ENCODE data around the gene PICALM. TPM values are rescaled to one million over a fixed set of nuclear protein-coding genes. Genes with fewer than 3 reads are reported as not detected.

Gene PICALM
- total RNA-seq, 2 donors from 2014 or later = 116 to 162 TPM

DNA sequence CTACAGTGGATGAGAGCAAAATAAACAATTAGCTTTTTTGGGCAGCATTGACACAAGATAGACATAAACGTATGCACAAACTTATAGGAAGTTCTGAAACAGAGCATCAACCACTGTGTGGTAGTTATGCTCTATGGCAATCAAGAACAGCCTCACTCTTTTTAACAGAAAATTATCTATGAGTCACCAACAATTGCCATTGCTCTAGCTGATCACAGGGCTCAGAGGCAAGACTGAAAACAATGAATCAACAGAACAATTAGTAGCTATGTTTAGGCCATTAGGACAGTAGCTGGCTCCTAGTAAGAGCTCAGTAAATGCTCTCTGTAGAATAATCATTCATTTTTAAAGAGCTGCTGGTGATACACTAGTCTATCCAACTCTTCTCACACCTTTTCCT is 34.9 kb upstream of the PICALM start:
- intact Hi-C loops (cut with DNase I) = no loop called here
- TF ChIP-seq, protein P1, sequence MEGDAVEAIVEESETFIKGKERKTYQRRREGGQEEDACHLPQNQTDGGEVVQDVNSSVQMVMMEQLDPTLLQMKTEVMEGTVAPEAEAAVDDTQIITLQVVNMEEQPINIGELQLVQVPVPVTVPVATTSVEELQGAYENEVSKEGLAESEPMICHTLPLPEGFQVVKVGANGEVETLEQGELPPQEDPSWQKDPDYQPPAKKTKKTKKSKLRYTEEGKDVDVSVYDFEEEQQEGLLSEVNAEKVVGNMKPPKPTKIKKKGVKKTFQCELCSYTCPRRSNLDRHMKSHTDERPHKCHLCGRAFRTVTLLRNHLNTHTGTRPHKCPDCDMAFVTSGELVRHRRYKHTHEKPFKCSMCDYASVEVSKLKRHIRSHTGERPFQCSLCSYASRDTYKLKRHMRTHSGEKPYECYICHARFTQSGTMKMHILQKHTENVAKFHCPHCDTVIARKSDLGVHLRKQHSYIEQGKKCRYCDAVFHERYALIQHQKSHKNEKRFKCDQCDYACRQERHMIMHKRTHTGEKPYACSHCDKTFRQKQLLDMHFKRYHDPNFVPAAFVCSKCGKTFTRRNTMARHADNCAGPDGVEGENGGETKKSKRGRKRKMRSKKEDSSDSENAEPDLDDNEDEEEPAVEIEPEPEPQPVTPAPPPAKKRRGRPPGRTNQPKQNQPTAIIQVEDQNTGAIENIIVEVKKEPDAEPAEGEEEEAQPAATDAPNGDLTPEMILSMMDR (IDR thresholded peaks at IDR 0.05) = no peak
- DNase-seq = no peak
- no peak overlapping the region for H3K4me3 ChIP-seq
- H3K4me1 ChIP-seq = no peaks in the 10 kb centered on the region
- H3K27me3 ChIP-seq = no peaks in the 10 kb centered on the region
- no peaks in the 10 kb centered on the region for H3K36me3 ChIP-seq
- no peak overlapping the region for H3K27ac ChIP-seq
- H3K9me3 ChIP-seq = no peaks in the 10 kb centered on the region
- H3K9ac ChIP-seq (ENCODE audit: low read depth in 2 of 2, low read length in 2 of 2) = no peak overlapping the region

DNA sequence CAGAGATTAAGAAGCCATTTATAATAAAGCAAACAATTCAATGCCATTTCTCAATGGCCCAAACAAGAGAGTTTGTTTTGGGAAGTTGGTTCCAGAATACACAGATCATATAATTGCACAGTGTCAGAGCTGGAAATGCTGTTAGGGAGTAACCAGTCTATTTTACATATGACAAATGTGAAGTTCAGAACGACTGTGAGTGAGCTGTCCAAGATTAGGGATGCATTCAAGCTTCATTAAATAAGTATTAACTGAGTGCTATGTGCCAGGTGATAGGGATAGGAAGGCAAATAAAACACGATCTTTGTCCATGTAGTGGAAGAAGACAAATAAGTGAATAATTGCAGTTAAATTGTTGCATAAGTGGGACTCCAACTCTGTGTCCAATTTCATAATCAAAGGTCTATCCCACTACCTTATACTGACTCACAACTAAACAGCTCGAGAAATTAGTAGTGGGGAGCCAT is 33.1 kb upstream of the PICALM start:
- no peak for DNase-seq
- Histone ChIP-seq H3K9ac (ENCODE audit: low read depth in 2 of 2, low read length in 2 of 2) (no peak overlapping the region), H3K4me3 (no peak overlapping the region), H3K27me3 (no peaks in the 10 kb centered on the region), H3K9me3 (no peaks in the 10 kb centered on the region), H3K4me1 (no peaks in the 10 kb centered on the region), H3K36me3 (no peaks in the 10 kb centered on the region), H3K27ac (no peak overlapping the region)
- intact Hi-C loops (cut with DNase I) = no loop called here
- TF ChIP-seq, protein P1 (IDR thresholded peaks at IDR 0.05) = no peak

DNA sequence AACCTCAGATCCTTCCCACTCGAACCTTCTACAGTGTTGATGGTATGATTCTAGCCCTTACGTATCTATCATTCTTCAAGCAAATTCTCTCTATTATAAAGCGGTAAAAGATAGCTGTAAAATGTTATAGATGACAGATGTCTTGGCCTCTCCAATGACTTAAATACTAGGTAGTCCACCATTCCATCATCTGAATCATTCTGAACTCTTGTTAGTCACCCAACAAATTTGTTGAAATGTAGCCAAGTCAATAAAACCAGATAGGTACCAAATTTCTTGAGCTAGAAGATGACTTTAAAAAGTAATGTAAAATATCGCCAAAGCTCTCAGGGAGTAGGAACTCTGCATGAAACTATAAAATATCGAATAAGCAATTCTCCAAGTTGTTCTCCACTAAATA is 32.6 kb upstream of the PICALM start:
- Histone ChIP-seq H3K4me1 (no peaks in the 10 kb centered on the region), H3K36me3 (no peaks in the 10 kb centered on the region), H3K4me3 (no peak overlapping the region), H3K9ac (ENCODE audit: low read depth in 2 of 2, low read length in 2 of 2) (no peak overlapping the region), H3K9me3 (no peaks in the 10 kb centered on the region), H3K27me3 (no peaks in the 10 kb centered on the region), H3K27ac (no peak overlapping the region)
- TF ChIP-seq, protein P1 (IDR thresholded peaks at IDR 0.05) = no peak
- intact Hi-C loops (cut with DNase I) = no loop called here
- no peak for DNase-seq

DNA sequence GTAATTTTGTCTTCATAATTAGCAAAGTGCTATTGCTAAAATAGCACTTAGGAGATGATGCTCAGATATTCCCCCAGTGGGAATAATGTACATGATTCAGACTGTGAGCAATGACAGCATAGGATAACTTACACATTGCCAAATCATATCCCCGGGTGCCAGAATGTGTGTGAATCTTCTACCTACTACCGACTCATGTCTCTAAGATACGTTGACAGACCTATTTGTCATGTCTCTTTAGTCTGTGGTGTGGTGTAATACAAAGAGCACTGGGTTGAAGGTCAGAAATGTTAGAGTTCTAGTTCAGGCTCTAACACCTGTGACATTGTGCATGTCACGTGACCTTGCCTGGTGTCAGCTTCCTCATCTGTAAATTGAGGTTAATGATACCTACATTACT is 31.0 kb upstream of the PICALM start:
- peak; percentile 57 for DNase-seq
- H3K27me3 ChIP-seq = no peaks in the 10 kb centered on the region
- no peak overlapping the region for H3K4me3 ChIP-seq
- intact Hi-C loops (cut with DNase I) = no loop called here
- no peak overlapping the region for H3K9ac ChIP-seq (ENCODE audit: low read depth in 2 of 2, low read length in 2 of 2)
- H3K4me1 ChIP-seq = no peaks in the 10 kb centered on the region
- H3K9me3 ChIP-seq = no peaks in the 10 kb centered on the region
- H3K27ac ChIP-seq = no peak overlapping the region
- TF ChIP-seq, protein P1 (IDR thresholded peaks at IDR 0.05) = no peak
- H3K36me3 ChIP-seq = no peaks in the 10 kb centered on the region

DNA sequence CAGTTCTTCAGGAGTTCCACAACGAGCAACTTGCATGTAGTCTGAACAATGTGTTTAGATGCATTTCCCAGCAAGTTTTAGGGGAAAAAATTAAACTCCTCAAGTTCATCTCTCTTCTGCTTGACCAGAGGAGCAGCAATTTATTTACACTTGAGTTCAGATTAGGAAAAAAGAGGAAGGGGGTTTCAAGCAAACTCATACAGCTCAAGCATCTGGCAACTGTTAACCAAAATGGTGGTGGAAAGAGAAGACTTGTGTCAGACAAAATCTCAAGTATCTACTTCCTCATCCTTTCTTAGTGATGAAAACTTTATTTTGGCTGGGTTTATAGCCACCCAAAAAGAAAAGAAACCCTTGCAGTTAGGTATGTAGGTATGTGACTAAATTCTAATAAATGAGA is 29.1 kb upstream of the PICALM start:
- Histone ChIP-seq H3K27me3 (no peaks in the 10 kb centered on the region), H3K9ac (ENCODE audit: low read depth in 2 of 2, low read length in 2 of 2) (no peak overlapping the region), H3K9me3 (no peaks in the 10 kb centered on the region), H3K27ac (no peak overlapping the region), H3K4me1 (no peaks in the 10 kb centered on the region), H3K4me3 (no peak overlapping the region), H3K36me3 (no peaks in the 10 kb centered on the region)
- intact Hi-C loops (cut with DNase I) = no loop called here
- TF ChIP-seq, protein P1 (IDR thresholded peaks at IDR 0.05) = no peak
- DNase-seq = no peak

DNA sequence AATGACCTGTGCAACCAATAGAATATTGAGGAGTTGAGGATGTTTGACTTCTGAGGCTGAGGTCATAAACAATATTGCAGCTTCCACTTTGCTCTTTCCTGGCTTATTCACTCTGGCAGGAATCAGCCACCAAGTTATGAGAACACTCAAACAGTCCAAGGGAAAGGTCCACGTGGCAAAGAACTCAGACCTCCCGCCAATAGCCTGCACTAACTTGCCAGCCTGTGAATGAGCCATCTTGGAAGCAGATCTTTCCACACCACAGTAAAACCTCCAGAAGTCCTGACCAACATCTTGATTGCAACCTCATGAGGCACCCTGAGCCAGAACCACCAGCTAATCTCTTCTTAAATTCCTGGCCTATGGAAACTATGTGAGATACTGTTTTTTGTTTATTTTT is 22.7 kb upstream of the PICALM start:
- Histone ChIP-seq H3K27me3 (no peaks in the 10 kb centered on the region), H3K9ac (ENCODE audit: low read depth in 2 of 2, low read length in 2 of 2) (no peak overlapping the region), H3K9me3 (no peaks in the 10 kb centered on the region), H3K36me3 (no peaks in the 10 kb centered on the region), H3K27ac (no peak overlapping the region), H3K4me3 (no peak overlapping the region), H3K4me1 (no peaks in the 10 kb centered on the region)
- TF ChIP-seq, protein P1 (IDR thresholded peaks at IDR 0.05) = no peak
- DNase-seq = no peak
- intact Hi-C loops (cut with DNase I) = no loop called here

All from colonic mucosa (tissue), 4 donors.